K562 treated with DMSO at 1 percent for 48 hours (cell line): ENCODE results near the gene ADGRF1. TPM values are rescaled to one million over a fixed set of nuclear protein-coding genes. Genes with fewer than 3 reads are reported as not detected.

Source experiments
- total RNA-seq: library from RNA; unstranded; fragments of 300-600 nt; gene quantifications from 2 replicates; pipeline ENCODE4 v1.2.3, GENCODE V29; 2022; ENCODE audit warnings: low replicate concordance; ENCODE audit errors: extremely low read depth

The ADGRF1 gene
- not detected in 2 replicates for total RNA-seq

DNA sequence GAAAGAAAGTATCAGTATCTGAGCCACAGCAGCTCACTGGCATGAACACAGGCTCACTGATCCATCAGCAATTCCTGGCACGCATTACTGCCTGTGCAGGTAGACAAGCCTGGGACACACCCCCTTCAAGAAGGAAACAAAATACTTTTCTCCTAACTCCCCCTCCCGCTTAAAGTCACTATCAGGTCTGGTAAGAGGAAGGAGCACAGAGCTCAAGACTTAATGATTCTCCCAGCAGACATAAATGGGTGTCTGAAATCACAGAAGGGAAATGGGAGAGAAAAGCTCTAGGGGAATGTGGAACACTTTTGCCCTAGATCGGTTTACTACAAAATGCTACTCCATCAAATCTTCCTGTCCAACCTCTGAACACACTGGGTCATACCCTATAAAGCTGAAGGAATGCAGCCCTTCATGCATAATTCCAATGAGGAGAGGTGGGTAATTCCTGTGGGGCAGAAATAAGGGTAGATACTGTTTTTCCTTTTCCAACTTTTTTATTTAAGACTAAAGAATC lies at the start of gene ADGRF1:
ADGRF1 (minus strand) TSS at position 58 of the 517 bp plus-strand sequence. CDS start 13,271 bp downstream, outside the sequence.

Other genes with a start within 250 kb of the ADGRF1 start
- not detected in 2 replicates for gene MEP1A, start 248.9 kb downstream of the ADGRF1 start, total RNA-seq
- gene ADGRF5, start 120.4 kb downstream of the ADGRF1 start, total RNA-seq = not detected in 2 replicates